Measurements from ENCODE around the gene DCUN1D2.
A peak's percentile ranks its signal among the peaks of the same experiment; 100 is the strongest.

DCUN1D2 gene
- long read RNA-seq, transcript DCUN1D2-208 (7 exons, 2,045 nt): major isoform, 19 of 66 reads
- long read RNA-seq, partial matches to known transcripts: 11 of 66 reads
- long read RNA-seq, other reads (novel, unspliced or antisense): 33 of 66 reads

DNA sequence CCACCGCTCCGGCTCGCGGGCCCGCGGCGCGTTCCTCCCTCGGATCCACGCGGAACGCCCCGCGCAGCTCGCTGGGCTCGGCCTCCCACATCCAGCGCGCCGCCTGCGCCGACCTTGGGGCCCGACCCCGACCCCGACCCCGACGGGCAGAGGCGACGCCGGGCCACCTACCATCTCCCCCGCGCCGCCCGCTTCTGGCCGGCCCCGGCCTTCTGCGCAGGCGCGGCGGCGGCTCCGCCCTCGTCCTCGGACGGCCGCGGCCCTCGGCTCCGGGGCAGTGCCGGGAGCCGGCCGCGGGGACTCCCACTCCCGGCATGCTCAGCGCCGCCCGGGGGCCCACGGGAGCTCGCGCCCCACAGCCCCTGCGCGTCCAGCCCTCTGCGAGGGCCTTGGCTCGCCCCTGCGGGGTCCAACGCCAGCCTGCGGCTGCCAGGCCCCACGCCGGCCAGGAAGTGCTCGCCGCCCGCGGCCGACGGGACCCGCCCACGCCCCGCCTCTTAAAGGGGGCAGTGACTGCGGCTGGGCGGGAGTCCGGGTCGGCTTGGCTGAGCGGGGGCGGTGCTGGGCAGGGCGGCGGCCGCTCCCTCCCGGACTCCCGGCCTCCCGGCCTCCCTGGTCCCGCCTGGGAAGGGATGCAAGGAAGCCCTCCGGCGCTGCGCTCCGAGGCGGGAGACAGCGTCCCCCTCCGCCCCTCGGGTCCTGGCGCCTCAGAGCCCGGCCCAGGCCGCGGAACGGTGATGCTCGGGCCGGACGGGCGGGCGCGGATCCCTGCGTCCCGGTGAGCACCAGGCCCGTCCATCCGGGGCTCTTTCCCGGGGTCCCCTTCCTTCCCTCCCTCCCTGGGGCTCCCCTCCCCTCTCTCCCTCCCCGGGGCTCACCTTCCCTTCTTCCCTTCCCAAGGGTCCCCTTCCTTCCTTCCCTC lies at the start of gene DCUN1D2:
DCUN1D2 (minus strand) TSS at position 216 of the 922 bp plus-strand sequence; CDS start at position 174, 42 bp downstream.
- Histone ChIP-seq H3K27ac (replicated peaks) (peak within 1 kb of the TSS; percentile 62), H3K27me3 (ENCODE audit: insufficient read depth, poor library complexity, severe bottlenecking) (no peaks in the 10 kb centered on the region), H3K4me3 (replicated peaks; ENCODE audit: insufficient read depth, low read length) (peak within 1 kb of the TSS; percentile 91)
- DNase-seq (ENCODE audit: low read depth in 1 of 2, low spot score in 1 of 2): peak; percentile 78 to 88
- TF ChIP-seq, protein P1, sequence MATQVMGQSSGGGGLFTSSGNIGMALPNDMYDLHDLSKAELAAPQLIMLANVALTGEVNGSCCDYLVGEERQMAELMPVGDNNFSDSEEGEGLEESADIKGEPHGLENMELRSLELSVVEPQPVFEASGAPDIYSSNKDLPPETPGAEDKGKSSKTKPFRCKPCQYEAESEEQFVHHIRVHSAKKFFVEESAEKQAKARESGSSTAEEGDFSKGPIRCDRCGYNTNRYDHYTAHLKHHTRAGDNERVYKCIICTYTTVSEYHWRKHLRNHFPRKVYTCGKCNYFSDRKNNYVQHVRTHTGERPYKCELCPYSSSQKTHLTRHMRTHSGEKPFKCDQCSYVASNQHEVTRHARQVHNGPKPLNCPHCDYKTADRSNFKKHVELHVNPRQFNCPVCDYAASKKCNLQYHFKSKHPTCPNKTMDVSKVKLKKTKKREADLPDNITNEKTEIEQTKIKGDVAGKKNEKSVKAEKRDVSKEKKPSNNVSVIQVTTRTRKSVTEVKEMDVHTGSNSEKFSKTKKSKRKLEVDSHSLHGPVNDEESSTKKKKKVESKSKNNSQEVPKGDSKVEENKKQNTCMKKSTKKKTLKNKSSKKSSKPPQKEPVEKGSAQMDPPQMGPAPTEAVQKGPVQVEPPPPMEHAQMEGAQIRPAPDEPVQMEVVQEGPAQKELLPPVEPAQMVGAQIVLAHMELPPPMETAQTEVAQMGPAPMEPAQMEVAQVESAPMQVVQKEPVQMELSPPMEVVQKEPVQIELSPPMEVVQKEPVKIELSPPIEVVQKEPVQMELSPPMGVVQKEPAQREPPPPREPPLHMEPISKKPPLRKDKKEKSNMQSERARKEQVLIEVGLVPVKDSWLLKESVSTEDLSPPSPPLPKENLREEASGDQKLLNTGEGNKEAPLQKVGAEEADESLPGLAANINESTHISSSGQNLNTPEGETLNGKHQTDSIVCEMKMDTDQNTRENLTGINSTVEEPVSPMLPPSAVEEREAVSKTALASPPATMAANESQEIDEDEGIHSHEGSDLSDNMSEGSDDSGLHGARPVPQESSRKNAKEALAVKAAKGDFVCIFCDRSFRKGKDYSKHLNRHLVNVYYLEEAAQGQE (IDR thresholded peaks at IDR 0.05; ENCODE audit: insufficient replicate concordance, low read depth): no peak
- TF ChIP-seq GABPA (IDR thresholded peaks at IDR 0.05; ENCODE audit: low read depth) (no peak), POLR2AphosphoS5 (IDR thresholded peaks at IDR 0.05; ENCODE audit: low read depth) (no peak; the same call in 1 of the 2 replicates), SPI1 (IDR thresholded peaks at IDR 0.05; ENCODE audit: borderline replicate concordance, low read depth) (no peak)
- TF ChIP-seq, protein P2, sequence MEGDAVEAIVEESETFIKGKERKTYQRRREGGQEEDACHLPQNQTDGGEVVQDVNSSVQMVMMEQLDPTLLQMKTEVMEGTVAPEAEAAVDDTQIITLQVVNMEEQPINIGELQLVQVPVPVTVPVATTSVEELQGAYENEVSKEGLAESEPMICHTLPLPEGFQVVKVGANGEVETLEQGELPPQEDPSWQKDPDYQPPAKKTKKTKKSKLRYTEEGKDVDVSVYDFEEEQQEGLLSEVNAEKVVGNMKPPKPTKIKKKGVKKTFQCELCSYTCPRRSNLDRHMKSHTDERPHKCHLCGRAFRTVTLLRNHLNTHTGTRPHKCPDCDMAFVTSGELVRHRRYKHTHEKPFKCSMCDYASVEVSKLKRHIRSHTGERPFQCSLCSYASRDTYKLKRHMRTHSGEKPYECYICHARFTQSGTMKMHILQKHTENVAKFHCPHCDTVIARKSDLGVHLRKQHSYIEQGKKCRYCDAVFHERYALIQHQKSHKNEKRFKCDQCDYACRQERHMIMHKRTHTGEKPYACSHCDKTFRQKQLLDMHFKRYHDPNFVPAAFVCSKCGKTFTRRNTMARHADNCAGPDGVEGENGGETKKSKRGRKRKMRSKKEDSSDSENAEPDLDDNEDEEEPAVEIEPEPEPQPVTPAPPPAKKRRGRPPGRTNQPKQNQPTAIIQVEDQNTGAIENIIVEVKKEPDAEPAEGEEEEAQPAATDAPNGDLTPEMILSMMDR (IDR thresholded peaks at IDR 0.05; ENCODE audit: insufficient read depth, low read length): no peak

DNA sequence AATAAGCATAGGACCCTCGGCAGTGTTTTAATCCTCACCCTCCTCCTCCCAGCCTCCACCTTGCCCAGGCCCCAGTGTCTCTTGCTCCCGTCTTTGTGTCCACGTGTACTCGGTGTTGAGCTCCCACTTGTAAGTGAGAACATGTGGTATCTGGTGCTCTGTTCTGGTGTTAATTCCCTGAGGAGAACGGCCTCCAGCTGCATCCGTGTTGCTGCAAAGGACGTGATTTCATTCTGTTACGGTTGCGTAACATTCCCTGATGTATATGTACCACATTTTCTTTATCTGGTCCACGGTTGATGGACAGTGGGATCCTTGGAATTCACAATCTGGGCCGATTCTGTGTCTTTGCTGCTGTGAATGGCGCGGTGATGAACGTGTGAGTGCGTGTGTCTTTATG lies 49.3 kb upstream of the DCUN1D2 start:
- Histone ChIP-seq H3K4me3 (replicated peaks; ENCODE audit: insufficient read depth, low read length) (no peak overlapping the region), H3K27me3 (ENCODE audit: insufficient read depth, poor library complexity, severe bottlenecking) (no peaks in the 10 kb centered on the region), H3K27ac (replicated peaks) (no peak overlapping the region)
- TF ChIP-seq, protein P1 (IDR thresholded peaks at IDR 0.05; ENCODE audit: insufficient replicate concordance, low read depth): no peak
- no peak for TF ChIP-seq SPI1 (IDR thresholded peaks at IDR 0.05; ENCODE audit: borderline replicate concordance, low read depth)
- no peak for TF ChIP-seq GABPA (IDR thresholded peaks at IDR 0.05; ENCODE audit: low read depth)
- TF ChIP-seq POLR2AphosphoS5 (IDR thresholded peaks at IDR 0.05; ENCODE audit: low read depth): no peak
- TF ChIP-seq, protein P2 (IDR thresholded peaks at IDR 0.05; ENCODE audit: insufficient read depth, low read length): no peak
- DNase-seq (ENCODE audit: low read depth in 1 of 2, low spot score in 1 of 2): no peak

DNA sequence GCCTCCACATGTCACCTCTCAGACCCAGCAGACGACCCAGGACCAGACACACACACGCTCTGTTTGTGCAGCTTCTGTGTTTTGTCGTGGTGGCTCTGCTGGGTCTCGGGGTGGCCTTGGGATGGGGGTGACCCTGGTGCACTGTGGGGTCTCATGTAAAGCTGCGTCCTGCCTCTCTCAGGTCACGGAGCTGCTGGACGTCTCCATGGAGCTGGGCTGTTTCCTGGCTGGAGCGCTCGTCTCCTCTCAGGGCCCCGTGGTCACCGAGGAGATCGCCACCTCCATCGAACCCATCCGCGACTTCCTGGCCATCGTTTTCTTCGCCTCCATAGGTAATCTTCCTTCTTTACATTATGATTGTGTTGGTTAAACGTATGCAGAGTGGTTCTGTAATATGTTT lies 48.7 kb upstream of the DCUN1D2 start:
- no peak for DNase-seq (ENCODE audit: low read depth in 1 of 2, low spot score in 1 of 2)
- H3K27me3 ChIP-seq (ENCODE audit: insufficient read depth, poor library complexity, severe bottlenecking): no peaks in the 10 kb centered on the region
- TF ChIP-seq POLR2AphosphoS5 (IDR thresholded peaks at IDR 0.05; ENCODE audit: low read depth) (no peak), GABPA (IDR thresholded peaks at IDR 0.05; ENCODE audit: low read depth) (no peak), SPI1 (IDR thresholded peaks at IDR 0.05; ENCODE audit: borderline replicate concordance, low read depth) (no peak)
- TF ChIP-seq, protein P2 (IDR thresholded peaks at IDR 0.05; ENCODE audit: insufficient read depth, low read length): no peak
- TF ChIP-seq, protein P1 (IDR thresholded peaks at IDR 0.05; ENCODE audit: insufficient replicate concordance, low read depth): no peak
- H3K27ac ChIP-seq (replicated peaks): no peak overlapping the region
- no peak overlapping the region for H3K4me3 ChIP-seq (replicated peaks; ENCODE audit: insufficient read depth, low read length)

Data from HL-60 (cell line).